ENCODE measurements around the gene SND1. TPM values are rescaled to one million over a fixed set of nuclear protein-coding genes. Genes with fewer than 3 reads are reported as not detected.

SND1 gene
- total and polyA plus RNA-seq, 2 donors (not counting 1 experiment from before 2014, with no cell fraction given) = 137 to 174 TPM

GRCh38 chr7:128017460-128017859, 365.5 kb downstream of the SND1 start:
- H3K9ac ChIP-seq (ENCODE audit: insufficient read depth, low read length) = no peak overlapping the region
- H3K4me1 ChIP-seq (ENCODE audit: control insufficient read depth, extremely low read depth, insufficient read depth, low read length) = peaks cover 6% of the 10 kb centered on the region
- H3K27me3 ChIP-seq (ENCODE audit: control insufficient read depth, insufficient read depth, low read length) = no peaks in the 10 kb centered on the region
- H3K27ac ChIP-seq (ENCODE audit: insufficient read depth, low read length) = no peak overlapping the region
- DNase-seq (ENCODE audit: low read depth in 2 of 2) = no peak
- no peak for TF ChIP-seq CTCF (conservative IDR thresholded peaks at IDR 0.05 in 1 of 2, IDR thresholded peaks at IDR 0.05 in 1 of 2; ENCODE audit: low read depth in 1 of 2, low read length in 2 of 2)
- TF ChIP-seq EZH2 (IDR thresholded peaks at IDR 0.05; ENCODE audit: low read length, missing control alignments) = no peak
- H3K4me3 ChIP-seq (replicated peaks in 1 of 4; ENCODE audit: control extremely low read depth in 1 of 4, insufficient read depth in 1 of 4, low read depth in 3 of 4, low read length in 4 of 4) = no peak overlapping the region
- no peak overlapping the region for H3K4me2 ChIP-seq (ENCODE audit: extremely low read depth, insufficient read depth, low read length)
- no peaks in the 10 kb centered on the region for H3K9me3 ChIP-seq (ENCODE audit: control insufficient read depth, insufficient read depth, low read depth, low read length)
- H4K20me1 ChIP-seq (ENCODE audit: control insufficient read depth, extremely low read depth, insufficient read depth, low read length) = no peaks in the 10 kb centered on the region
- no peaks in the 10 kb centered on the region for H3K36me3 ChIP-seq (ENCODE audit: control insufficient read depth, insufficient read depth, low read length)
- H2AFZ ChIP-seq (ENCODE audit: low read length) = no peak overlapping the region
- no peaks in the 10 kb centered on the region for H3K79me2 ChIP-seq (ENCODE audit: control insufficient read depth, insufficient read depth, low read length)

DNA sequence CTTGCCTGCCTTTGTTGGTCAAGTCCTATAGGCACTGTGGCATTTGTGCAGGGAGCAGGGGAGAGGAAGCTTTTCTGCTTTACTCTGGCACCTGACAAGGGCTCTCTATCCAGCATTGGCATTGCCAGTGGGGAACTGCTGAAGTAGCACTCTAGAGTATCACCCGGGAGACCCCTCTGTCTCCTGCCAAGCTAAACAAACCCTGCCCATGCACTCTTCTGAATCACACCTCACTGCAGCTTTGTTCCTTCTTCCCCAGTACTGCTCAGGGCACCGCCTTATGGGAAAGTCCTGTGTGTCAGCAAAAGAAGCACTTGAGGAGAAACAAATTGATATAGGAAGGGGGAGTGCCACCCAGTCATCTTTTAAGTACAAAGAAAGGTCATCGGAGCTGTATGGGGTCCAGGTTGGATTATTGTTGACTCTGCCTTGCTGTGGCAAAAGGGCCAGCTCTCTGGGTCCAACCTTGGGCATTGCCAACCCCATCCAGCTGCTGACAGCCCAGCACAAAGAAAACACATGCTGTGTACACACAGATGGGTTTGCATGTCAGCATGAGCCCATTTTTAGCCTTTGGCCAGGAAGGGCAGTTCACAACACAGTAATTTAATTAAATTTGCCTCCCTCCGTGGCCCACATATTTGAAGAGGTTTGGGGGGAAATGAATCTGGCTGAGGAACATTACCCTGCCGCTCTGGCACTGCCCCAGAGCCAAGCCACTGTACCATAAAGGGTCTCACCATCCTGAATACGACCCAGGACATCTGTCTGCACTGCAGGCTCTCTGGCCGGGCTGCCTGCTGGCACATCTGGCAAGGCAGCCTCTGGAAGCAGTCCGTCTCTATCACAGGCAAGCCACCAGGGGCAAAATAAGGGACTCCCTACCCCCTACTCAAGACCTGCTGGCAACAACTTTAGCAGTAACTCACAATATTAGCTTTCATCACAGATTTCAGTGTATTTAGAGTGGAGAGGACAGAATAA, 366.2 kb downstream of the SND1 start:
- H3K4me3 ChIP-seq (replicated peaks in 1 of 4; ENCODE audit: control extremely low read depth in 1 of 4, insufficient read depth in 1 of 4, low read depth in 3 of 4, low read length in 4 of 4) = no peak overlapping the region
- no peaks in the 10 kb centered on the region for H3K79me2 ChIP-seq (ENCODE audit: control insufficient read depth, insufficient read depth, low read length)
- DNase-seq (ENCODE audit: low read depth in 2 of 2) = peak in 1 of 2 donors; percentile 77
- H3K27me3 ChIP-seq (ENCODE audit: control insufficient read depth, insufficient read depth, low read length) = no peaks in the 10 kb centered on the region
- no peak overlapping the region for H3K9ac ChIP-seq (ENCODE audit: insufficient read depth, low read length)
- H3K4me1 ChIP-seq (ENCODE audit: control insufficient read depth, extremely low read depth, insufficient read depth, low read length) = peaks cover 6% of the 10 kb centered on the region
- no peak overlapping the region for H2AFZ ChIP-seq (ENCODE audit: low read length)
- H4K20me1 ChIP-seq (ENCODE audit: control insufficient read depth, extremely low read depth, insufficient read depth, low read length) = no peaks in the 10 kb centered on the region
- no peaks in the 10 kb centered on the region for H3K36me3 ChIP-seq (ENCODE audit: control insufficient read depth, insufficient read depth, low read length)
- TF ChIP-seq EZH2 (IDR thresholded peaks at IDR 0.05; ENCODE audit: low read length, missing control alignments) (no peak), CTCF (conservative IDR thresholded peaks at IDR 0.05 in 1 of 2, IDR thresholded peaks at IDR 0.05 in 1 of 2; ENCODE audit: low read depth in 1 of 2, low read length in 2 of 2) (no peak)
- no peaks in the 10 kb centered on the region for H3K9me3 ChIP-seq (ENCODE audit: control insufficient read depth, insufficient read depth, low read depth, low read length)
- H3K4me2 ChIP-seq (ENCODE audit: extremely low read depth, insufficient read depth, low read length) = no peak overlapping the region
- no peak overlapping the region for H3K27ac ChIP-seq (ENCODE audit: insufficient read depth, low read length)

GRCh38 chr7:128019288-128019687, 367.3 kb downstream of the SND1 start:
- Histone ChIP-seq H3K79me2 (ENCODE audit: control insufficient read depth, insufficient read depth, low read length) (no peaks in the 10 kb centered on the region), H3K27ac (ENCODE audit: insufficient read depth, low read length) (no peak overlapping the region), H3K9ac (ENCODE audit: insufficient read depth, low read length) (no peak overlapping the region), H3K36me3 (ENCODE audit: control insufficient read depth, insufficient read depth, low read length) (no peaks in the 10 kb centered on the region), H3K9me3 (ENCODE audit: control insufficient read depth, insufficient read depth, low read depth, low read length) (no peaks in the 10 kb centered on the region), H3K4me1 (ENCODE audit: control insufficient read depth, extremely low read depth, insufficient read depth, low read length) (peaks cover 6% of the 10 kb centered on the region), H2AFZ (ENCODE audit: low read length) (no peak overlapping the region), H3K27me3 (ENCODE audit: control insufficient read depth, insufficient read depth, low read length) (no peaks in the 10 kb centered on the region), H3K4me3 (replicated peaks in 1 of 4; ENCODE audit: control extremely low read depth in 1 of 4, insufficient read depth in 1 of 4, low read depth in 3 of 4, low read length in 4 of 4) (no peak overlapping the region), H4K20me1 (ENCODE audit: control insufficient read depth, extremely low read depth, insufficient read depth, low read length) (no peaks in the 10 kb centered on the region), H3K4me2 (ENCODE audit: extremely low read depth, insufficient read depth, low read length) (no peak overlapping the region)
- no peak for DNase-seq (ENCODE audit: low read depth in 2 of 2)
- no peak for TF ChIP-seq EZH2 (IDR thresholded peaks at IDR 0.05; ENCODE audit: low read length, missing control alignments)
- no peak for TF ChIP-seq CTCF (conservative IDR thresholded peaks at IDR 0.05 in 1 of 2, IDR thresholded peaks at IDR 0.05 in 1 of 2; ENCODE audit: low read depth in 1 of 2, low read length in 2 of 2)
